GM12875 (cell line): Measurements from ENCODE around the gene L1CAM.

Experiments used
- H3K4me3 ChIP-seq: one replicate; pipeline ENCODE4 v1.5.1; 2011; ENCODE audit warnings: low read depth, low read length, control low read depth
- CTCF ChIP-seq: IDR thresholded peaks from 2 replicates; pipeline ENCODE4 v1.5.1; 2011; ENCODE audit warnings: low read depth, mild to moderate bottlenecking, control low read depth, inconsistent platforms, low read length, moderate library complexity, borderline replicate concordance; ENCODE audit not compliant: insufficient read depth

L1CAM gene

DNA sequence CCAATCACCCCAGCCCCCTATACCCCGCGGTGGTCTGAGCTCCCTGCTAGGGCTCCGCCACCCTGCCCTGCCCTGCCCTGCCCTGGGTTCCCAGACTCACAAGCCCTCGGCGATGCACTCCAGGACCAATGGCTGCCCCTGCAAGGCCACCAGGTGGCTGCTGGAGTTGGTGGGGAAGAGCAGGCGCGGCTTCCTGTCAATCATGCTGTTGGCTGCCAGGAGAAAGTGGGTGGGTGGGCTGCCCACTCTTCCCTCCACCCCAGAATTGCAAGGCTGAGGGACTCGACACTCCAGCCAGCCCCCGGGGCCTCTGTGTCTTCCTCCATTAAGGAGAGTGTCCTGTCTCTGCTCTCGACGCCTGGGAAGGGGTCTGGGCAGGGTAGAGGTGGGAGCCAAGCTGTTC, 15.7 kb downstream of the L1CAM start:
- no peak for TF ChIP-seq CTCF
- H3K4me3 ChIP-seq: no peak overlapping the region

DNA sequence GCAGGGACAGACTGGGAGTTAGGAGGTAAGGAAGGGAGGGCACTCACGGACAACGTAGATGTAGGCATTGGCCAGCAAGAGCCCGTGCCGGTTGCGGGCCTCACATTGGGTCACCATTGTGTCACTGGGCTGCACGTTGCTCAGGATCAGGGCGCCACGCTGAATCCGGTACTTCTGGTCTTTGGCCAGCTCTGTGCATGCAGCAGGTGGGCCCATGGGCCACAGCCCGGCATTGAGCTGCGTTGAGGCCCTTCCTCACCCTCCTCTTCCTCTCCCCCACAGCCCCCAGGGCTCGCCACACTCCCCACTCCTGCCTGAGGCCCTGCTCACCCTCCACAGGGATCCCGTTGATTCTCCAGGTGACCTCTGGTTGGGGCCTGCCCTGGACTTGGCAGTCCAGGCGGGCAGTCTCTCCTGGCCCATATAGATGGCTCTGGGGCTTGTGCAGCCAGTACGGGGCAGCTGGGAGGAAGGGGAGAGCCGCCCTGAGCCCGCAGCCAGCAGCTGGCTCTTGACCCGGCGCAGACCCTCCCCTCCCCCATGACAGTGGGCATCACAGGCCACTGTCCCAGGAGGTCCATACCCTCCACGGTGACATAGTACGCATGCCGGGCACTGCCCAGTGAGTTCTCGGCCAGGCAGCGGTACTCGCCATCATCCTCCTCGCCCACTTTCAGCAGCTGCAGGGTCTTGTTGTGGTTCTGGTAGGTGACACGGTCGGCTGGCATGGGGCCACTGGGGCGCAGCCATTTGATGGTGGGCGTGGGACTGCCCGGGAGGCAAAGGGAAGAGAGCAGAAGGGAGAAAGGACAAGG, 16.3 kb downstream of the L1CAM start:
- TF ChIP-seq CTCF: no peak

GRCh38 chrX:153868576-153869472, 17.1 kb downstream of the L1CAM start:
- no peak for TF ChIP-seq CTCF
- no peak overlapping the region for H3K4me3 ChIP-seq

More for the DNA sequence above, 16.3 kb downstream of the L1CAM start:
- H3K4me3 ChIP-seq: no peak overlapping the region

DNA sequence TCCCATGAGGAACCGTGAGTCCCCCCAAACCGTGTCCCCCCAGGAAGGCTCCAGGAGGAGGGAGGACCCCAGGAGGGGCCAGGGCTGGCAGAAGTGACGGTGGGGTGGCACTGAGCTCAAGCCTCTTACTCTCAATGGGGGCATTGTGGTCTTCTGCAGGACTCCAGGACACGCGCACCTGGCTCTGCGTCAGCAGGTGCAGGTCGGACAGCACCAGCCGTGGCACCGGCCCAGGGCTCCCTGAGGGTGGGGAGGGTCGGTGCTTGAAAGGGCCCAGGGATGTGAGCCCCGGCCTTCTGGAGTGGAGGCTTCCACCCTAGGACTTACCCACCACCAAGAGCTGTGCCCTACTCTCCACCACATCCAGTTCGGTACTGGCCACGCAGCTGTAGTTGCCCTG, 18.3 kb downstream of the L1CAM start:
- H3K4me3 ChIP-seq: no peak overlapping the region
- no peak for TF ChIP-seq CTCF

- H3K4me3 ChIP-seq: no peak overlapping the region
- TF ChIP-seq CTCF: no peak
These were observed 18.8 kb downstream of the L1CAM start for GRCh38 chrX:153867139-153867538.

GRCh38 chrX:153866302-153867019, 19.5 kb downstream of the L1CAM start:
- no peak for TF ChIP-seq CTCF
- no peak overlapping the region for H3K4me3 ChIP-seq
